ENCODE results near the gene PPM1G. TPM values are rescaled to one million over a fixed set of nuclear protein-coding genes. Genes with fewer than 3 reads are reported as not detected.
A peak's percentile ranks its signal among the peaks of the same experiment; 100 is the strongest.

Gene PPM1G
- total and polyA plus RNA-seq, 10 donors: 36.0 to 59.3 (median 48.4) TPM

- TF ChIP-seq POLR2A (IDR thresholded peaks at IDR 0.05): no peak
- peak; percentile 29 to 76 (median 31) for TF ChIP-seq POLR2AphosphoS5 (IDR thresholded peaks at IDR 0.05)
- TF ChIP-seq, protein P1, sequence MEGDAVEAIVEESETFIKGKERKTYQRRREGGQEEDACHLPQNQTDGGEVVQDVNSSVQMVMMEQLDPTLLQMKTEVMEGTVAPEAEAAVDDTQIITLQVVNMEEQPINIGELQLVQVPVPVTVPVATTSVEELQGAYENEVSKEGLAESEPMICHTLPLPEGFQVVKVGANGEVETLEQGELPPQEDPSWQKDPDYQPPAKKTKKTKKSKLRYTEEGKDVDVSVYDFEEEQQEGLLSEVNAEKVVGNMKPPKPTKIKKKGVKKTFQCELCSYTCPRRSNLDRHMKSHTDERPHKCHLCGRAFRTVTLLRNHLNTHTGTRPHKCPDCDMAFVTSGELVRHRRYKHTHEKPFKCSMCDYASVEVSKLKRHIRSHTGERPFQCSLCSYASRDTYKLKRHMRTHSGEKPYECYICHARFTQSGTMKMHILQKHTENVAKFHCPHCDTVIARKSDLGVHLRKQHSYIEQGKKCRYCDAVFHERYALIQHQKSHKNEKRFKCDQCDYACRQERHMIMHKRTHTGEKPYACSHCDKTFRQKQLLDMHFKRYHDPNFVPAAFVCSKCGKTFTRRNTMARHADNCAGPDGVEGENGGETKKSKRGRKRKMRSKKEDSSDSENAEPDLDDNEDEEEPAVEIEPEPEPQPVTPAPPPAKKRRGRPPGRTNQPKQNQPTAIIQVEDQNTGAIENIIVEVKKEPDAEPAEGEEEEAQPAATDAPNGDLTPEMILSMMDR (IDR thresholded peaks at IDR 0.05 in 8 of 11, conservative IDR thresholded peaks at IDR 0.05 in 3 of 11): peak in 4 of 11 experiments; percentile 8 to 36 (median 20)
- intact Hi-C loops (cut with DNase I; ENCODE audit: low total_unique reads): no loop called here
- Histone ChIP-seq H3K4me1 (peaks cover 0 to 14% (median 3%) of the 10 kb centered on the region in 6 donors), H3K9me3 (no peaks in the 10 kb centered on the region), H3K36me3 (peaks cover 3 to 93% (median 62%) of the 10 kb centered on the region in 6 donors), H3K27ac (peak within 1 kb of the TSS in 5 of 8 donors; percentile 10 to 47 (median 24)), H3K4me3 (peak within 1 kb of the TSS in 3 of 8 donors; percentile 2 to 35 (median 19)), H3K27me3 (replicated peaks in 1 of 7) (no peaks in the 10 kb centered on the region)
- peak; percentile 88 for DNase-seq
- 52 to 67% (median 65%) methylated on average over 61 to 80 of the region's 80 CpGs for WGBS, 5 donors
Measured at GRCh38 chr2:27441958-27442919, 32.8 kb upstream of the PPM1G start, which contains the start of gene KRTCAP3. KRTCAP3 (plus strand) TSS chr2:27442381; CDS start chr2:27442413, 32 bp downstream.

- Histone ChIP-seq H3K9me3 (no peaks in the 10 kb centered on the region), H3K4me3 (no peak overlapping the region), H3K27ac (peak overlapping the region in 1 of 8 donors; percentile 47), H3K27me3 (replicated peaks in 1 of 7) (no peaks in the 10 kb centered on the region), H3K36me3 (peaks cover 7 to 98% (median 69%) of the 10 kb centered on the region in 6 donors), H3K4me1 (peaks cover 0 to 14% (median 3%) of the 10 kb centered on the region in 6 donors)
- intact Hi-C loops (cut with DNase I; ENCODE audit: low total_unique reads): no loop called here
- DNase-seq: no peak
- 89 to 95% (median 92%) methylated on average over 10 of the region's 10 CpGs for WGBS, 5 donors
- TF ChIP-seq POLR2AphosphoS5 (IDR thresholded peaks at IDR 0.05) (no peak), POLR2A (IDR thresholded peaks at IDR 0.05) (no peak)
- TF ChIP-seq, protein P1 (IDR thresholded peaks at IDR 0.05 in 8 of 11, conservative IDR thresholded peaks at IDR 0.05 in 3 of 11): no peak
Measured at GRCh38 chr2:27441226-27441926, 32.0 kb upstream of the PPM1G start.

- H3K4me3 ChIP-seq: no peak overlapping the region
- H3K4me1 ChIP-seq: peaks cover 11 to 28% (median 21%) of the 10 kb centered on the region in 6 donors
- TF ChIP-seq, protein P1 (IDR thresholded peaks at IDR 0.05 in 8 of 11, conservative IDR thresholded peaks at IDR 0.05 in 3 of 11): no peak
- TF ChIP-seq POLR2AphosphoS5 (IDR thresholded peaks at IDR 0.05): no peak
- TF ChIP-seq POLR2A (IDR thresholded peaks at IDR 0.05): no peak
- intact Hi-C loops (cut with DNase I; ENCODE audit: low total_unique reads): no loop called here
- H3K9me3 ChIP-seq: no peaks in the 10 kb centered on the region
- 92 to 98% (median 95%) methylated on average over 6 of the region's 6 CpGs for WGBS, 5 donors
- no peak for DNase-seq
- H3K27ac ChIP-seq: no peak overlapping the region
- no peaks in the 10 kb centered on the region for H3K27me3 ChIP-seq (replicated peaks in 1 of 7)
- H3K36me3 ChIP-seq: peaks cover 18 to 83% (median 76%) of the 10 kb centered on the region in 6 donors
Measured at GRCh38 chr2:27435628-27436027, 26.2 kb upstream of the PPM1G start.
